ENCODE results near the gene GDPD5.

The GDPD5 gene

DNA sequence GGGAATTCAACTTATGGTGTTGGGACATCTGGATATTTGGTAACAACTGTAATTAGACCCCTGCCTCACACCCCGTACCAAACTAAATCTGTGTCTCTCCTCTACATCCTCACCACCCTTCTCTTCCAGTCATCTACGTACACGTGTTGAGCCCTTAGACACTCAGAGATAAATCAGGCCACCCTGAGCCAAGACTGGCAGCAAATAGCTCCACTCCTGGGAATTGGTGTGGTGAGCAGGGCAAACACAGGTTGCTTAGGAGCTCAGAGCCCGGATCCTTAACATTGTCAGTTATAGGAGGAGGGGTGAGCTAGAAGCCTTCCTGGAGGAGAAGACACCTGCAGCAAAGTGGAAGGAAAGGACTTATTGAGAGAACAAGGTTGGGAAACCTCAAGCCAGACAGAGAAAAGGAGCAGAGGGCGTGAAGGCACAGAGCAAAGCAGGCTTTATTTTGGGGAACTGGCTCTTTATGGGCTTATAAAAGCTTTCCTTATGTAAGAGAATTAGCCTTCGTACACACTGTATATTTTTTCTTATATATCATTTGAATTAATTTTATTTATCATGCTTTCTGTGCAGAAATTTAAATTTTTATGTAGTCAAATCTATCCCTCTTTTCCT lies 55.8 kb downstream of the GDPD5 start:
- DNase-seq, result no peak

DNA sequence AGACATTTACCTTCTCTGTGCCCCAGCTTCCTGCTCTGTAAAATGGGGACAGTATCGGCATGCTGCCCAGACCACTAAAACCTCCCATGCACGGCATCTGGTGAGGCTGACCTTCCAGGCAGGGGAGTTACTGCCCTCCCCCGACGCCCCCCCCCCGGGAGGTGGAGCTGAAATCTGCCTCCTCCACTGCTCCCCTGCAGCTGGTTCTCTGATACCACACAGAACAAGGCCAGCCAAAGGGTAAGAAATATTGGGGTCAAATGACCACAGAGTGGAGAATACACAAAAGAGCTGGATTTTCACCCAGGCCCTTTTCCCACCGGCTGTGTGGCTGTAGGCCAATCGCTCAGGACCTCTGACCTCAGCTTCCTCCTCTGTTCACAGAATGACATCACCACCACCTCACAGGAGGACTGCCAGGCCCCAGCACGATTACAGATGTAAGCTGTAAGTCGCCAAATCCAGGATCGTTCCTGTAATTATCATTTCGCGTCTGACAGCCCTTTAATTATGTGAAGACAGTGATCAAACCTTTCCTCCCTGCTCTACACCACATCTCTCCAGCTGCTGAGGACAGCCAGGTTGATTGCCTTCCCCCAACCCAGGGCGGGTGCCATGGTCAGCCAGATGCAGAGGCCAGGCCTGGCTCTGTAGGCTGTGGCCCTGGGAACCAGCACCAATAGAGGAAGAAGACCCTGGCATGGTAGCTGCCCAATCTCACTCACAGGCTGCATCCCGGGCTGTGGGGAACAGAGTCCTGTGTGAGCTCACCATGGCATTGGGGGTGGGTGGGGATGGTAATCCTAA lies 57.0 kb downstream of the GDPD5 start:
- DNase-seq, result no peak

DNA sequence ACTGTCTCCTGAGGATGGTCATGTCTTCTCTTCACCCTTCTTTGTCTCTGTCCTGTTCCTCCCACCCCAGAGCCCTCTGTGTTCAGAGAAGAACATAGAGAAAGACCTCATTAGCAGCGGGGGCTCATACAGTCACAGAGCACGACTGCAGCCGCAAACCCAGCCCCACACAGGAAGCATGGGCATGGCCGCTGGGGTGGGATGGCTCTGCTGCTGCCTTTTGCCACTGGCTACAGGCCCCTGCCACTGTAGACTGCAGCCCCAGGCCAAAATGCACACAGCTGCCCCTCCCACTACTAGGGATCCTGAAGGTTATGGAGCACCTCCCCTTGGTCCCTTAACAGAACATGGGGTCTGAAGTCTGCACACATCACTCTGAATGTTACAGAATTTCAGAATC lies 57.9 kb downstream of the GDPD5 start:
- no peak for DNase-seq

DNA sequence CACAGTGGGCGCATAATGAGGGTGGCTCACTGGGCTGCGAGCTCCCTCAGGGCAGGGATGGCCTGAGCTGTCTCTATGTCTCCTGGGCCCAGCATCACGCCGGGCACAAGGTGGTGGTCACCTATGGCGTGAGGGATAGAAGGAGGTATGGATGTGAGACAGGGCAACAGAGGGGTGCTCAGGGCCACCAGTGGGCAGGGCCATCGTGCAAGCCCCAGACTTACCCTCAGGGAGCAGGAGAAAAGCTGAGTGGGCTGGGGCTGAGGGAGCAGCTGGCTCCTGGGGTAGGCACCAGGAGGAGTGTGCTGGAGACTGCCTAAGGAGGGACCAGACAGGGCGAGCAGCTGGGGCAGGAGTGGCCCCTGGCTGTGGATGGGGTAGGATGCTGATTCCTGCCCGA lies 58.4 kb downstream of the GDPD5 start:
- DNase-seq, result no peak

DNA sequence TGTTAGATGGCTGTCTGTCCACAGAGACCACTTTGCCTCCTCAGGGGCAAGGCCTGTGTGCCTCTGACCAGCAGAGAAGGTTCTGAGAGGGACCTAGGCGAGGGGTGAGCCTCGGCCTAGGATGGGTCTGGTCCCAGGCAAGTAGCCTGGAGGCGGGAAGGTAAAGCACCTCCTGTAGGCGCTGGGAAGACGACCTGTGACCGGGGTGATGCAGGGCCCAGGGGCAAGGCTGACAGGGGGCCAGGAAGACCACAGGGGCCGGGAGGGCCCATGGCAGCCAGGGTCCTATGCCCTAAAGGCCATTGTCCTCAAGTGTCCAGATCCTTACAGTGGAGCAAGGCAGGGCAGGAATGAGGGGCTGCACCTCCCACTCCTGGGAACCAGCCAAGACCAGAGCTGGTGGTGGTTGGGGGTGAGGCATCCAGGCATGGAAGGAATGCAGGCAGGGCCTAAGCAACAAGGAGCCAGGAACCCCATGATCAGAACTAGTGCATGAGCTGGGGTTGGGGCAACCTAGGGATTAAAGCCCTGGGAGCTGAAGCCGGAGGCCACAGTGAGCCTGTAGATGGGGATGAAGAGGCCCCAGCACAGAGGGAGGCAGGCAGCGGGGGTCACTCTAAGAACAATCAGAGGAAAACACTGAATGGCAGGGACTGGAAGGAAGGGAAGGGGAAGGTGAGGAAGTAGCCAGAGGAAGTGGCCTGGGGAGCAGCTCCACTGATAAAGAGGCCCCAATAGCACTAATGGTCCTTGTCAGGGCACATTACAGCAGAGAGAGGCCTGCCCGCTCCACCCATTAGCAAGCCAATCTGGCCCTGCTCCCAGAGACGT lies 59.8 kb downstream of the GDPD5 start:
- DNase-seq, result no peak

DNA sequence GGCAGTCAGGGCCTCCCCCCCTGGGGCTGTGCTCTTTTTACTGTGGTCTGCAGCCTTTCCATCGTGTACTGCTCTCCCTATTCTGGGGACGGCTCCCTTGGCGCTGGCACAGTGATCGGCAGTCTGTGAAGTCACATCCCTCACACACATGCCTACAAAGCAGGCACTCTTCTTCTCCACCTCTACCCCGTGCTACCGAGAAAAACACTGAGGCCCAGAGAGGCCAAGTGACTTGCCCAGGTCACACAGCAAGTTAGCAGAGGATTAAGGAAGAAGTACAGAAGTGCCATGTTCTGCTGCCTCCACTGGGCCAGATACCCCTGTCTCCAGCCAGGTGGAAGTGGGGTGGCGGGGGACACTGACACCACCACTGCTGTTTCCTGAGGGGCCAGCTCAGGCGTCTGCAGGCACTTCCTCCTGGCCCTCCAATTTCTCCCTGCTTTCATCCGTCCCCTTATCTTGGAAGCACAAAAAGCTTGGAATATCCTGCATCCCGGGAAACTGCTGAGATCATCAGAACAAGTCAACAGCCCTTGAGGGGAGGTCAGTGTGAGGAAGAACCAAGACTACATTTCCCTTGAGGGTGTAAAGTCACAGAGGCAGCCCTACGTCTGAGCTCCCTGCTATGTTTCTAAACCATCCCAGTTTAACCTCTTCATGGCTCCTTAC lies 62.5 kb downstream of the GDPD5 start:
- DNase-seq, result no peak

DNA sequence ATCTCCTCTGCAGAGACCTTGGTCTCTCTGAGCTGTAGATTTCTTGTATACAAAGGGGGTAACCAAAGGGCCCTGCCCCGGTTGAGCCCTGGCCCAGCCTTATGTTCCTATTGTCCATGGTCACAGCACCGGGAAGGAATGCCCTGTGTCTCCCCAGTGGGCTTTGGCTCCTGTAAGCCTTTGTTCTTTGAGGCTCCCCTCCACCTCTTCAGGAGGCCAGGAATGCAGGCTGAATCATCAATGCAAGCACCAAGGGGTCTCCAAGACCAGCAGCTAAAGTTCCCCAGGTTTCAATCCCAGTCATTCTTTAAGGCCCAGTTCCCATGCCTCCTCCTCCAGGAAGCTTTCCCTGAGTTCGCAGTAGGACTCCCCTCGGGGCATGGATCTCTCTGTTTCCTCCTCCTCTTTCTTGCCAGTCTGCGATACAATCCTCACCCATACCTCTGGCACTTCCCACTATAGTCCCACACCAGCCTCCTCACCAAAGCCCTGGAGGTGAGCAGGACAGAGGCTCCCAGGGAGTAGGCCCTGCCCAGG lies 63.6 kb downstream of the GDPD5 start:
- no peak for DNase-seq

DNA sequence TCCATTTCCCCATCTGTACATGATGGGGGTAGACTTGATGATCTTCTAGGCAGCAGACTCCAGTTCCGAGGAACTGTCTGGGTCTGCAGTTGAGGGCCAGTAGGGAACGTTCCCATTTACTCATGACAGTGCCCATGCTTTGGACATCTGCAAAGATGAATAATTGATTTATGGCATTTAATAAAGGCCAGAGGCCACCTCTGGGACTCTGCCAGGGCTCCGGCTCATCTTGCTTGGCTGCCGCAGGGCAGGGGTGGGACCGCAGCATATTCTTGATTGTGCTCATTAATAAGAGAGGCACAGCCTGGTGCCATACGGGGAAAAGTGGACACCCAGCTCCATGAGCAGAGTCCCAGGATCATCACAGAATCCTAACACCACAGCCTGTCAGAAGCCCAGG lies 64.6 kb downstream of the GDPD5 start:
- no peak for DNase-seq

DNA sequence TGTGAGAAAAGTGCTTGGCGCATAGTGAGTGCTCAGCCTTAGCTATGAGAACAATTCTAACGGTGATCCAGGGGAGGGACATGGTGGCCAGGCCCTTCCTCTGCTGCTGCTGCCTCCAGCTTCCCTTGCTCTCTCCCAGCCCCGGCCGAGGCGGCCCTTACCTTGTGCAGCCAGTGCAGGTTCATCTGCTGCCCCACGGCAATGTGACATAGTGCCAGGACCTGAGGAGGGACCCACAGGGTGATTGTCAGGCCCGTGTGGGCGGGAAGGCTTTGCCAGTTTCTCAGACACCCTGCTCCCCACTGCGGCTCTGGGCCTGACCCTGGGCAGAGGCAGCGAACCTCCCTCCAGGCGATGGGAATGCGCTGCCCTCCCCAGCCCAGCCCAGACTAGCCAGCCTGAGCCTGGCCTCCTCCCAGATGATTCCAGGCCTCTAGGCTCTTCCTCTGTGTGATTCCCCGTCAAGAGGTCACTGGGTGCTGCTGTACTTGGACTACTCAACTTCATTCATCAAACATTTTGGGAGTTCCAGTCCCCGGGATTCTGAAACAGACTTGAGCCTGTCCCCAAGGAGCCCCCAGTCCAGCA lies 69.1 kb downstream of the GDPD5 start:
- DNase-seq, result no peak

DNA sequence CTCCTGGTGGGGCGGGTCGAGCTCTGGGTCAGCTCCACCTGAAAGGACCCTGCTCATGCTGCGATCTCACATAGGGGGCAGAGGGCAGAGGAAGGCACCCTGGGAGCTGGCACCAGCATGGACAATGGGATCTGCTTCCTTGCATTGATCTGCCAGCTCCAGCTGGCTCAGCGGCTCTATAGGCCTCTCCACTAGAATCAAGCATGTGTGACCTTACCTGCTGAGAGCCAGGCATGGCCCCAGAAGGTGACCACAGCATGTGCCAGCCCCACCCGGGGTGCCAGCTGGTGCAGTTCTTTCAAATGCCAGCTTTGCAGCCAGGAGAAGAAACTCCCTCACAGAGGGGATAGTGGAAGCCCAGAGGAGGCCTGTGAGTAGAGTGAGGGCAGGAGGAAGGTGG lies 70.8 kb downstream of the GDPD5 start:
- DNase-seq, result no peak

DNA sequence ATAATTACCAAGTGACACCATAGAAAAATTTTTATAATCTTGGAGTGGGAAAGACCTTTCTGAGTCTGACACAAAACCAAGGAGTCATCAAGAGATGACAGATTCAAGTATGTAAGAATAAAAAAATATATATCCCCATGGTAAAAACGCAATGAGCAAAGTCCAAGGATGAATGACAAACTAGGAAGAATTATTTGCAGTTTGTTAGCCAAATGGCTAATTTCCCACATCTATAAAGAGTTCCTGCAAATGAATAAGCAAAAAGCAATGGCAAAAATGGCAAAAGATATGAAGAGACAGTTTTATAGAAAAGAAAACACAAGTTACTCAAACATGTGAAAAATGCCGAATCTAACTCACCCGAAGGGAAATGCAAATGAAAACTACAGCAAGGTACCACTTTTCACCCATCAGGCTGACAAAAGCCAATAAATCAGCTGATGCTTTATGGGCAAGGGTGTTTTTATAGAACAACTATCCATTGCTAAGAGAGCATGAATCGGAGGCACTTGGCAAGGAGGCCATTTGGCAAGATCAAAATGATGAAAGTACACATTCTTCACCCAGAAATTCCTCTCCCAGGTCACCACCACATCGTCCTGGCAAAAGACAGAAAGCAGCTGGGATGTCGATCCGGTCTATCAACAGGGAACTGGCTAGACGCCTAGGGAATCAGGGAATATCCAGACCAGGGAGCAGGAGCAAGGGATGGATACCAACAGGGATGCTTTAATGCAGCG lies 71.7 kb downstream of the GDPD5 start:
- no peak for DNase-seq

DNA sequence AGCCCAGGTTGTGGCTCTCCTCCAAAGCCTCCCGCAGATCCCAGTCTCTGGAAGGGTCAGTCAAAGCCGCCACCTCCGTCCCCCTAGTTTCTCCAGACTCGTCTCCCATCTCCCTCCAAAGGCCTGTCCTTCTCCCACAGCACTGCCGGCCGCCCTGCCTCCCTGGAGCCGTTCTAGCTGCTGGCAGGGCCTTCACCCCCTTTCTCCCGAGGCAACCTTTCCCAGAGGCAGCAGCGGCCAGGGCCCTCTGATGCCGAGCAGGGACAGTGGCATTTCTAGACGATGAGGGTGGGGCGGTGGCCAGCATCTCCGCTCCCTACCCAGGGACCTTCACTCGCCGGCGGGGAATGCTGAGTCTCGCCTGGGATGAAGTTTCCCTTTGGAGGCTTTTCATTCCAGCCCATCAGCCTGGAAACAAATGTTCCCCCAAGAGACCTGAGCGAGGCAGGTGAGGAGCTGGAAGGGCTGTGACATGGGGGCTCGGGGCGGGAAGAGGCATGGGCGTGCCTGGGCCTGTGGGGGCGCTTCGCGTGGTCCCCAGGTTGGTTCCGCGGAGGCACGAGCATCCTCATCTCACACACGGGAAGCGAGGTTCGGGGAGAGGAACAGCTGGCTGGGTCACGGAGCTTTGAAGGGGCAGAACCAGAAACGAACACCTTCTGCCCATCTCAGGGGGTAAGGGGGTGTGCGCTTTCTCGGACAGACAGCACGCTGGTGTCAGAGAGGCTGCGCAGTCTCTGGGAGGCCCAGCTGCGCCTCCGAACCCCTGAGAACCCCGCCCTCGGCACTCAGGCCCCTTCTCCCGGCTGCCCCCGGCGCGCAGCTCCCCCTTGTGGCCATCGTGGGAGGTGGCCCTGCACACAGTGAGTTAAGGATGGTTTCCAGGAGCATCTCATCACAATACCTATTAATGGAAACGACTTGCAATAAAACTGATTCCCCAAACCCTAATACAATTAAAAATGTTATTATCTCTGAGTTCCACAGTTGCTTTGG lies 74.6 kb downstream of the GDPD5 start:
- peak in 3 of 5 experiments; percentile 12 to 30 (median 18) for DNase-seq

DNA sequence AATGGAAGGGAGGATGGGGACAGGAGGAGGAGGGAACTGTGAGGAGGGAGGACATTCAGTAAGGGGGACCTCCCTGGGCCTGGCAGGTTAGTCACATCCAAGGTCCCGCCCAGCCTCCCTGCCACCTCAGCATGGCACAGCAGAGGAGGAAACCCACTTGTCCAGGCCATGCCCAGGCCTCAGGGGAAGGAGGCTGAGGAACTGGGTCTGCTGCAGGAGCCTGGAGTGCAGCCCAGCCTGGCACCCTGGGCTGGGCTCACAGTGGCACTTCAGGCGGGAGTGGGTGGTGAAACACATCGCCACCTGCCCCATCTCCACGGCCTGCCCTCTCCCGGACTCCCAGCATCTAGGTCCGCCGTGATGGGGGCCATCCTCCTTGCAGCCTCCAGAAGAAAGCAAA lies 75.5 kb downstream of the GDPD5 start:
- no peak for DNase-seq

DNA sequence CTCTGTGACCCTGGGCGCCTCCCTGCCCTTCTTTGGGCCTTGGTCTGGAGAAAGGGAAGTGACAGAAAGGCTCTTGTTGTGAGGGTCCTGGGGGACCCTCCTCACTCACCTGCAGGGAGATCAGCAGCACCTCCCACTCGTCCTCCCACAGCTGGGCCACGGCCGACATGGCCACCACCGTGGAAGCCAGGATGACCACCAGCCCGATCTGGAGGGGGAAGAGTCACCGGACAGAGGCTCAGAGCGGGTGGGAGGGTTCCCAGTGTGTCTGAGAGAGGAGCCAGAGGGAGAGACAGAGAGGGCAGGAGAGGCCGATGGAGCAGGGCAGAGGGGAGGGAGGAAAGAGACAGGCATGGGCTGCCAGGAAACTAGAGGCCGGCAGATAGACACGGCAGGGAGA lies 76.0 kb downstream of the GDPD5 start:
- DNase-seq, result no peak

DNA sequence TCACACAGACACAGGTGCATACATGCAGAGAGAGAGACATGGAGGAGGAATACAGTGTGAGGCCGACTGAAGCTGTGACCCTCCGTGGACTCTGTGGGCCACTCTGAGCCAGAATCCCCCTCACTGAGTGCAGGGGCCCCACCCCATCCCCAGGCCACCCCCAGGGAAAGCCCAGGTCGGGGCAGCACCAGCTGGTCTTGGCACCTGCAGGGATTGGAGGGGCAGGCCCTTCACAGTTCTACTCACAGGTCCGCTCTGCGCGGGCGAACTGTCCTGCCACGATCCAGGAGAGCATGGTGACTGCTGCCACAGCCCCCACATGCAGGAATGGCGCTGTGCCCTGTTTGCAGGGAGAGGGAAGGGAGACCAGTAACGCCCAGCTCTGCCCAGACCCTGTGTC lies 76.5 kb downstream of the GDPD5 start:
- DNase-seq, result no peak

DNA sequence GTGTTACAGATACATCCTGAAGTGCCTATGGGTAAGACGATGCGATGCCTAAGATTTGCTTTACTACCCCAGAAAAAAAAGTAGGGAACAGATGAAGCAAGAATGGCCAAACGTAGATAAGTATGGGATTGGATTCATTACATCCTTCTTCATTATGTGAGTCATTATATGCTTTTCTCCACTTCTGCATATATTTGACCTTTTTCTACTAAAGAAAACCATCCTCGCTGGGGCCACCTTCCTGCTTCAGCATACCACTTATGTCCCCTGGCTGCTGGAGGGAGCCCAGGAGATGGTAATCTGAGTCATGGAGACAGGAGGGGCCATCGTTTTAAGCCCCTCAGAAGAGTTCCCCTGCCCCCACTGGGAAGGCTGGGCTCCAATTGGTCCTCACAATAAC lies 78.3 kb downstream of the GDPD5 start:
- no peak for DNase-seq

DNA sequence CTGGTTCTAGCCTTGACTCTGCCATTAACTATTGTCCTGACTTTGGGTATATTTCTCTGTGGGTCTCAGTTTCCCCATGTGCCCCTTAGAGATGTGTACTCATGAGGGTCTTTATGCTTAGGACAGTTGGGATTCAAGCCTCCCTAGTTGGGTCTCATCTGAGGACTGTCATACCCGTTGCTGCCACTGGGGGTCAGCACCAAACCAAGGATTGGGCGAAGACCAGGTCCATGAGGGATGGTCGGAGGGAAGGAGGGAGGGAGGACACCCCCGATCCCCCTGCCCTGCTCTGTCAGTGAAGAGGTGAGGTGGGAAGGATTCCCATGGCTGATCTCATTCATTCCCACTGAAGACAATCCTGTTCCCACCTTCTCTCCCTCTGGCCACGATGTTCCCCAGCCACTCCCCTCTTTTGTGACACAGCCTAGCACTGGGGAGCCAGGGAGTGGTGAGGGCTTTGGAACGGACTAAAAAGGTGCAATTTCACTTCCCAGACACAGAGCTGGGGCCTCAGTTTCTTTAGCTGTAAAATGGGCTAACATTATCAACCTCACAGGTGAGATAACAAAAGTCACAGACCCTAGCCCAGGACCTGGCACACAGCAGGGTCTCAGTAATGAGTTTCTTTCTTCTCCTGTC lies 80.3 kb downstream of the GDPD5 start:
- peak; percentile 42 to 68 (median 57) for DNase-seq

DNA sequence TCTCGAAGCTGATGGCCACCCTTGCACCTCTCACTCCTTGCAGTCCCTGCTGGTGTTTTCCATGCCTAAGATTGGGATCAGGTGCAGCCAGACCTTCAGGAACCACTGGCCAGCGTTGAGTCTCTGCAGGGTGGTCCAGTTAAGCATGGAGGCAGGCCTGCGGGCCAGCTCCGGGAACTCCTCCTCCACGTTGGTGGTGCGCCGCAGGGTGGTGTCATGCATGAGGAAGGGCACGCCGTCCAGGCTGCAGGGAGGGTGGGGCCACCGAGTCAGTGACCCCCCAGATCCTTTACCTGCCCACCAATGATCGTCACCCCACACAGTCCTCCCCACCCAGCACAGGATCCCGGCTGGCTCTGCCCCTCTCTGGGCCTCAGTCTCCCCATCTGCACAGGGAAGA lies 82.7 kb downstream of the GDPD5 start:
- DNase-seq, result no peak

DNA sequence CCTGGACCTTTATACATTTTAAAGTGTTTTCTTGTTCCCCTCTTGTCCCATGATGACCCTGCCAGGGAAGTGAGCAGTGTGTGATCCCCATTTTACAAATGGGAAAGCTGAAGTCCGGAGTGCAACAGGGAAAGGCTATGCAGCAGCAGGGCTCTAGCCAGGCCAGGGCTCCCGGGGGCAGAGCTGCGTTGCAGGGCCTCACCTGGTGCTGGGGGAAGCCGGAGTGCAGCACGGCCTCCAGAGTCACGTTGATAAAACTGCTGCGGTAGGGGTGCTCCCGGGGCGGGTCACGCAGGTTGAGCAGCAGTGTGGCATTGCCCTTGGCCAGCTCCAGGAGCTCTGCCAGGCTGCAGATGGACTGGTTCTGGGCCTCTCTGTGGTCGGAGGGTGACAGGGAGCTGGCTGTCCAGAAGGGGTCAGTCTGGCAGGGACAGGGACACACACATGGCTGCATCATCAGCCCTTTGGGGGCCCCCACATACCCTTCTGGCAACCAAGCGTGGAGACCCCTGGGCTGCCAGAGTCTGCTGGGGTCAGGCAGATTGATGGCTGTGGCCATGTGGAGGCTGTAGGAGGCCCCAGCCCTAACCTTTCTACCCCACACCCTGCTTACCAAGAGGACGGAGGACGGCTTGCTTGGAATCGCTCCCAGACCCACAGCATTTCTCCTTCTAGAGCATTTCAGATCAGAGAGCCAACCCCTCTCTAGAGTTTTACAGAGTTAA lies 83.4 kb downstream of the GDPD5 start:
- DNase-seq, result no peak

Data from T-helper 2 cell (primary cell).